HepG2 (cell line): ENCODE measurements around the gene DVL3. TPM values are rescaled to one million over a fixed set of nuclear protein-coding genes. Genes with fewer than 3 reads are reported as not detected.

Experiments
- ATF1 ChIP-seq: IDR thresholded peaks from 2 replicates; pipeline ENCODE4 v1.6.1; 2016; ENCODE audit warnings: mild to moderate bottlenecking, control low read depth
- GATAD2A ChIP-seq: IDR thresholded peaks from 2 replicates; pipeline ENCODE4 v1.6.1; 2016
- KIAA2018 ChIP-seq: sonication (generic); formaldehyde crosslinking; IDR thresholded peaks from 2 replicates; pipeline ENCODE4 v1.5.0; 2020; ENCODE audit warnings: mild to moderate bottlenecking, missing genetic modification reagents, borderline replicate concordance
- KMT2B ChIP-seq: IDR thresholded peaks from 2 replicates; pipeline ENCODE4 v1.6.1; 2016; ENCODE audit warnings: missing genetic modification reagents, missing compliant biosample characterization
- MTERF4 ChIP-seq: sonication (generic); formaldehyde crosslinking; IDR thresholded peaks from 2 replicates; pipeline ENCODE4 v1.8.0; 2023; ENCODE audit warnings: mild to moderate bottlenecking, missing genetic modification reagents
- ONECUT2 ChIP-seq: sonication (generic); formaldehyde crosslinking; IDR thresholded peaks from 2 replicates; pipeline ENCODE4 v1.4.0; 2020; ENCODE audit warnings: missing genetic modification reagents
- RAD51 ChIP-seq: fragments of 450-650 bp; IDR thresholded peaks from 2 replicates; pipeline ENCODE4 v1.6.1; 2016; ENCODE audit warnings: borderline replicate concordance
- SNAPC5 ChIP-seq: sonication (generic); formaldehyde crosslinking; IDR thresholded peaks from 2 replicates; pipeline ENCODE4 v1.8.1; 2023; ENCODE audit warnings: mild to moderate bottlenecking, missing genetic modification reagents, borderline replicate concordance
- SP4 ChIP-seq: sonication (generic); formaldehyde crosslinking; IDR thresholded peaks from 2 replicates; pipeline ENCODE4 v1.8.1; 2023; ENCODE audit warnings: mild to moderate bottlenecking, missing genetic modification reagents
- SRF ChIP-seq: IDR thresholded peaks from 2 replicates; pipeline ENCODE4 v1.6.1; 2011; ENCODE audit warnings: mild to moderate bottlenecking, low read depth, low read length, moderate library complexity
- THYN1 ChIP-seq: sonication (generic); formaldehyde crosslinking; IDR thresholded peaks from 2 replicates; pipeline ENCODE4 v1.8.1; 2023; ENCODE audit warnings: low read depth, mild to moderate bottlenecking, moderate library complexity, missing genetic modification reagents, borderline replicate concordance
- ZBTB43 ChIP-seq: sonication (generic); formaldehyde crosslinking; conservative IDR thresholded peaks from 2 replicates; pipeline ENCODE4 v1.4.0; 2020; ENCODE audit warnings: missing genetic modification reagents
- ZNF362 ChIP-seq: sonication (generic); formaldehyde crosslinking; IDR thresholded peaks from 2 replicates; pipeline ENCODE4 v1.4.0; 2020; ENCODE audit warnings: missing genetic modification reagents, mild to moderate bottlenecking, borderline replicate concordance
- ZNF451 ChIP-seq: sonication (generic); formaldehyde crosslinking; IDR thresholded peaks from 2 replicates; pipeline ENCODE4 v1.5.0; 2020; ENCODE audit warnings: mild to moderate bottlenecking, missing genetic modification reagents
- ZNF546 ChIP-seq: sonication (generic); formaldehyde crosslinking; conservative IDR thresholded peaks from 2 replicates; pipeline ENCODE4 v1.8.1; 2023; ENCODE audit warnings: mild to moderate bottlenecking, missing genetic modification reagents
- ZNF616 ChIP-seq: sonication (generic); formaldehyde crosslinking; IDR thresholded peaks from 2 replicates; pipeline ENCODE4 v1.5.0; 2020; ENCODE audit warnings: low read depth, mild to moderate bottlenecking, missing genetic modification reagents
- ZNF746 ChIP-seq: sonication (generic); formaldehyde crosslinking; IDR thresholded peaks from 2 replicates; pipeline ENCODE4 v1.8.0; 2022; ENCODE audit warnings: mild to moderate bottlenecking, missing genetic modification reagents
- polyA plus RNA-seq, 8 experiments: library from polyadenylated mRNA; depleted of rRNA in 3 of 8; stranded (reverse) in 7 of 8; unstranded in 1 of 8; fragments of >200 nt; fragmentation: Illumina TruSeq in 4 of 8; extraction: Trizol in 4 of 8; gene quantifications; 2 replicates each; pipeline versions ENCODE4 v1.2.1 to v1.2.3, GENCODE V29; 2011 to 2016; ENCODE audit warnings: low read depth in 4 of 8, missing spikeins in 1 of 8, mixed read lengths in 1 of 8; ENCODE audit not compliant: insufficient read depth in 1 of 8
- total RNA-seq, 5 experiments: library from RNA; depleted of rRNA; stranded (reverse); fragments of >200 nt; fragmentation: Illumina TruSeq; extraction: Trizol; gene quantifications; 2 replicates each; pipeline ENCODE4 v1.2.3, GENCODE V29; 2016; ENCODE audit warnings: low read depth in 1 of 5

DVL3 gene
- total and polyA plus RNA-seq, 2 of the 13 experiments (the other 11 are each of a cell fraction or from before 2014, with no cell fraction given): 29.0 to 36.1 TPM

GRCh38 chr3:184133840-184134745 lies 21.1 kb upstream of the DVL3 start (continued):
- TF ChIP-seq MTERF4 (CRISPR knock-in tag) (no peak; the same call in 1 of the 2 replicates), ZNF451 (CRISPR knock-in tag) (peak; percentile 40; the same call in 1 of the 2 replicates), SRF (no peak), ZNF616 (CRISPR knock-in tag) (peak; percentile 62; the same call in 1 of the 2 replicates), GATAD2A (CRISPR knock-in tag) (0 out of 2 replicates have a peak, but pooled peaks have one; percentile 35), ATF1 (CRISPR knock-in tag) (peak; percentile 69; the same call in 1 of the 2 replicates), KMT2B (CRISPR knock-in tag) (peak; percentile 80), KIAA2018 (CRISPR knock-in tag) (0 out of 2 replicates have a peak, but pooled peaks have one; percentile 48), SNAPC5 (CRISPR knock-in tag) (peak; percentile 82; the same call in 1 of the 2 replicates), ZNF746 (CRISPR knock-in tag) (peak; percentile 63; the same call in 1 of the 2 replicates), SP4 (CRISPR knock-in tag) (peak; percentile 56), ZBTB43 (CRISPR knock-in tag) (no peak), ZNF362 (CRISPR knock-in tag) (peak; percentile 54; the same call in 1 of the 2 replicates), ONECUT2 (no peak), THYN1 (no peak), RAD51 (no peak), ZNF546 (no peak; the same call in 1 of the 2 replicates)
